Fibroblast of skin of scalp (primary cell): ENCODE data around the gene LCN6.

Experiments
- DNase-seq: peaks from one replicate; pipeline ENCODE4 v3.0.0-alpha.2; 2013

LCN6 gene

DNA sequence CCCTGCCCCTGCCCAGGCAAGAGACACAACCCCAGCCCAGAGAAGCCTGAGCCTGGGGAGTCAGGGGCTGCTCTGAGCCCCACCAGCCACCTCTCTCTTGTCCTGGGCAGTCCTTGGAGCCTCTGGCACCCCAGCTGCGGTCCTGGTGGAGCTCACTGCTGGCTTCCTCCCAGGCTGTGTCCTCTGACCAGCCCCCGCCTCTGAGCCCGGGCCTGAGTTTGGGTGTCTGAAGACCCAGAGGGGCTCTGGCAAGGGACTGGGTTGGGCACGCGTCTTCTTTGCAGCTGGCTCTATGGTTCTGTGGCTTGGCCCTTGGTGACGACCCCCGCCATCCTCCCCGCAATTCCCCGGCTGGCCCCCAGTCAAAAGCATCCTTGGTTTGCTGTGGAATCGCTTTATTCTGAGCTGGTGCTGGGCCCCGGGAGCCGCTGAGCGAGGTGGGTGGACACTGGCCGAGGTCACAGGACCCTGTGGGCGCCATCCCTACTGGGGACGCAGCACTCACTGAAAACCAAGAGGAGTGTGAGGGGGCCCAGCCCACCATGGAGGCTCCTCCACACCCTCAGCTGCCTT is 4.6 kb downstream of the LCN6 start:
- no peak for DNase-seq

DNA sequence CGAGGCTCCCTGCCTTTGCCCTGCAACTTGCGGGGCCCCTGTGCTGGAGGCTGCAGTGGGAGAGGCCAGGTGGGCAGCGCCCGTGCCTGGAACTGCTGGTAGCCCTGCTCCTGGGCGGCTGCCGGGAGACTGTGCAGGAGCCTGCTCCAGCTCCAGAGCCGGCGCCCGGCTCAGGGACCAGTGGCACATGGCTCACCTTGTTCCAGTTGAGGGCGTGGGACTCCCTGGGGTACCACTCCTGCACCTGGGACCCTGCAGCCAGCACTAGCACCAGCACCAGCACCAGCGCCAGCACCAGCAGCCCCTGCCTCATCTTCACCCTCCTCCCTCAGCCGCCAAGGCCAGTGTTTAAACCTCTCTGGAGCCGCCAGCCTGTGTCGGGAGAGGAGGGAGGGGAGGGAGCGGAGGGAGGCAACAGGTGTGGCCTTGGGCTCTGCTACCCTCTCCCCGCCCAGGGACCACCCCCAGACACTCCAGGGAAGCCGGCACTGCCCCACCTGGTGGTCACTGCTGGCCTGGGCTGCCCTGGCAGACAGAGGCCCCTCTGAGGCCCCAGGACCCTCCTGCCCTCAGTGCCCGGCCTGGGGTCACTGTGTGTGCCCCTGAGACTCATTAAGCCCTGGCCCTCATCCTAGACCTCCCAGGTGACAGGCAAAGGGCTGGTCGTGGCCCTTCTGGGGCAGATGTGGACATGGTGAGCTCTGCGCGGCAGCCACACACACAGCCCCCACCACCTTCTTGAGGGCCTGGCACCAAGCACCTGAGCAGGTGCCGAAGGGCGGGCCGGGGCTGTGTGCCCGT is 5.5 kb downstream of the LCN6 start, which contains the start of gene LCN10:
Gene LCN10 (minus strand): TSS at position 350 of the 801 bp plus-strand sequence. CDS start 37 bp downstream, at position 313.
- DNase-seq, result no peak

DNA sequence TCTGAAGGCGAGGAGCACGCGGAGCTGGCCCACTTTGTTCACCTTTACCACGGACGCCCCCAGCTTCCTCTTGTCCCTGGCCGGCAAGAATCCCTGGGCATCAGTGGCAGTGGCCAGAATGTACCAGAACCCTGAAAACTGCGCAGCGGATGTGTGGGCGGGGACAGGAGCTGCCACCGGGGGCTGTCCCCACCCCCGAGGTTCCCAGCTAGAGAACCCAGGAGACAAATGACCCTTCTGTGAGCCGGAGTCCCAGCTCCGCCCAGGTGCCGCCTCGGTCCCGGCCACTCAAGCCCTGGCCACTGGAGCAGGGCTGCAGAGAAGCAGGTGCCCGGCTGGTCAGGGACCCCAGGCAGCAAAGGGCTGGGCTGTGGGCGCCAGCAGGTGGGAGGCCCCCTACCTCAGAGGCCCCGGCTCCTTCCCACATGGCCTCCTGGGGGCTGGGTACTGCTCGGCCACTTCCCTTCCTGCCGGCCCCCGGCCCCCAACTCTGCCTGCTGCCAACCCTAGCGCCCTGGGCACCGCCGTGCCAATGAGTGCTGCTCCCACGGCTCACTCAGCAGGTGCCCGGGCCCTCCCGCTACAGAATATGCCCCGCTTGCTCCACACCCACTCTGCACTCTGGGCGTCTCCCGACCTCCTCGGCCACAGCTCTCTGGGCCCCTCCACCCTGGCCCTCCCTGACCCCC is 6.3 kb downstream of the LCN6 start:
- DNase-seq, result no peak

DNA sequence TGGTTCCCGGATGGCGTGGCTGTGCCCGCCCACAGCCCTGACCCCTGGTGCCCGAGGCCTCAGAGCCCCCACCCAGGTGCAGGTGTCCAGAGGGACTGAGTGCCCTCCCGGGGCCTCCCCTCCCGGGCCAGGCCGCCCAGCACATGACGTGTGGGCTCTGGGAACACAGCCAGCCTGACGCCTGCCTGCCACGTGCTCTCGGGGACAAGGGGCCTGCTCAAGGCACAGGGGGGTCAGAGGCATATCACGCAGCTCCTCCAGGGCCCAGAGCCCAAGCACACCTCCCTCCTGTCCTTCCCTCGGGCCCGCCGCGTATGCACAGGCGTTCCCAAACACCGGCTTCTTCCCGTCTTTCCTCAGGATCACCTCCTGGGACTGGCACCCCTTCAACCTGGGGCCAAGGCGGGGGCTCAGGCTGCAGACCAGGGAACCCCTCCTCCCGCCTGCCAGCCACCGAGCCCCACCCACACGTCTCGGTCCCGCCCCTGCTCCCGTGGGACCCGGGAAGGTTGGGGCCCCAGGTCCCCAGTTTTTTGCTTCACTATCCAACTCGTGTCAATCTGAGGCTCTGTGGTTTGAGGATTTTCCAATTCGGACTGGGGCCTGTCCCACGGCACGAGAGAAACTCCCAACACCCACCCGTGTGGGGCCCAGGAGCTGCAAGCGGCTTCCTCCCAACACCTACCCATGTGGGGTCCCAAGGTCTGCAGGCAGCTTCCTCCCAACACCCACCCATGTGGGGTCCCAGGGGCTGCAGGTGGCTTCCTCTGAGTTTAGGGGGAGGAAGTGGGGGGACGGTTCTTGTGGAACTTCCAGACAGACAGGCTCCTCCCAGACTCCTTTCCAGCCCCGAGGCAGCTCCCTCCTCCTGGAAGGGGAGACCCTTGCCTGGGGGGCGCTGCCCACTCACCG is 7.1 kb downstream of the LCN6 start:
- no peak for DNase-seq

DNA sequence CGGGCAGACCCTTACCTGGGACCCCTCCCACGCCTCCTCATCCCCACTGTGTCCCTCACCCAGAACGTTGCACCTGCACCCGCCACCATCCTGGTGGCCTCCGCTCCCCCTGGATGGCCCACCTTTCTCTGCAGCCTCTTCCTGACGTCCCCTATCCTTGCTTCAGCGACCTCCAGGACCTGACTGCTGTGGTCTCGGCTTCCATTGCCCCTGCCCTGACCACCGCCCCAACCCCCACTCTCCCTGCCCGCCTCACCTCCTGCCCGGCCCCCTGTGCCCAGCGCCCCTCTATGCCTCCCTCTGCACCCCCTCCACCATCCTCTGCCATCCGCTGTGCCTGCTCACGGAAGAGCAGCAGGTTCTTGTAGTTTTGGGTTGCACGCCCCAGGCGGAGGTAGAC is 7.8 kb downstream of the LCN6 start:
- no peak for DNase-seq

DNA sequence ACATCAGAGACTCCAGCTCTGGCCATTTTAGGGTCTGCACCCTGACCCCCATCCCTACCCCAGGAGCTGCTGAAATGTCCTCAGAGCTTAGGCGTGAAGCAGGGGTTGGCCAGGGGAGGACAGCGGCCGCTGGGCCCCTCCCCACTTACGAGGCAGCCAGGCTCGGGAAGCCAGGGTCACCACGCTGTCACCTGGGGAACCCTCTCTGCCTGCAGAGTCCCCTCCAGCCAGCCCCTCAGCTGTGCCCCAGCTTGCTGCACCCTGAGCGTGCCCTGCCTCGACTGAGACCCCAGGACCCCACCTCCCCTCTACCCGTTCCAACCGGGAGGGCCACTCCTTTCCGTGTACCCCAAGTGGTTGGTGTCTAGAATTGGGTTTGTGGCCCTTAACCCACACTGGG is 8.3 kb downstream of the LCN6 start:
- DNase-seq, result no peak

DNA sequence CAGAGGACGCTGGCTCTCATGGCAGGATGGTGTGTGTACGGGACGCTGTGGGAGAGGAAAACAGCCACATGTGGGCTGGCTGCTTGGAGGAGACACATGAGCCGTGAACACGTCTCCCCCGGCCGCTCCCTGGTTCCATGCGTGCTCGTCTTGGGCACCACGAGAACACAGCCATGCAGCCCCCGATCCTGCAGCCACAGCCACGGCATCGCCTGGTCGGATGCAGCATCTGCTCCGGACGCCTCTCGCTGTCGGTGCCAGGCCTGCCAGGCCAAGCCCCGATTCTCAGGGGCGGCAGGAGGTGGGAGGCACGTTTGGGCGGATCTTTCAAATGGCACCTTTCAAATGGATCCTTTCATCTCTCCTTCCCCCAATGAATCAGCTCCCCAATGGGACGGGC is 8.8 kb downstream of the LCN6 start:
- DNase-seq, result no peak

DNA sequence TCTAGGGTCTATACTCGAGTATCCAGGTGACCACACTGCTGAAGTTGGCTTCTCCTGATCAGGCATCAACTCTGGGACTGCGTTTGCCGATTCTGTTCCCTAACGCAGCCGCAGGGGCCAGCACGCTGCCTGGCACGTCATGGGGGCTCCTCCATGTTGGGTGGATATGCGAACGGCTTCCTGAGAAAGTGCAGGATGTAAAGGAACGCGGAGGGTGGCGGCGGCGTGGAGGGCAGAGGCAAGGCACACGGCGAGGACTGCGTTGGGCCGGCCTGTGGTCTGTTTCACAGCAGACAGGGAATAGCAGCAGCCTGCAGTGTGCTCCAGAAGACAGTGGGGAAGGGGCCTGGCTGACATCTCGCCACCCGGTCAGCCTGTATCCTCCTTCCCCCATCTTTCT is 9.4 kb downstream of the LCN6 start:
- DNase-seq, result no peak

DNA sequence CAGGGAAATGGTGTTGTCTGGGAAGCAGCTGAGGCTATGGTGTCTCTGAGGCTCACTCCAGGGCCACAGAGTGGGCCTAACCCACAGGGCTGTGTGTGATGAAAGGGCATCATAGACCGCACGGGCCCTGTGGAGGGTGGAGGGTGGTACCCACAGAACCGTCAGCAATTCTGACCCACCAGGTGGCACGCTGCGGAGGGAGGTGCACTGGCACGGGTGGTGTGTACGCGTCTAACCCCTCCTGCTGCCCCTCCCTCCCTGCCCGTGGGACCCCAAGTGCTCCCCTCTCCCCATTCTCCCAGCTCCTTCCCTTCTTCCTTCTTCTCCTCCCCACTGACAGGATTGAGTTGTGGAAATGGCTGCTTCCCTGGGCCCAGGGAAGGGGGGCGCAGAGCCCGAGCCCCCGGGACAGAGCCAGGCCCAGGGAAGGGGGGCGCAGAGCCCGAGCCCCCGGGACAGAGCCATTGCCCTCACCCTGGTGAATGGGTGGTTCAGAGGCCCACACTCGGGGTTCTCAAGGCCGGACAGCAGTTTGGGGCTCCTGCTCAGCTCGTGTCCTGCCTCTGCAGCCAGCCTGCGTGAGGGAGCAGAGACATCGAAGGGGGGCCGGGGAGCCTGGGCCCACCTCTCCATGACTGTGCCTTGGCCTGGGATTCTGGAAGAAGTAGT is 12.4 kb downstream of the LCN6 start:
- no peak for DNase-seq

DNA sequence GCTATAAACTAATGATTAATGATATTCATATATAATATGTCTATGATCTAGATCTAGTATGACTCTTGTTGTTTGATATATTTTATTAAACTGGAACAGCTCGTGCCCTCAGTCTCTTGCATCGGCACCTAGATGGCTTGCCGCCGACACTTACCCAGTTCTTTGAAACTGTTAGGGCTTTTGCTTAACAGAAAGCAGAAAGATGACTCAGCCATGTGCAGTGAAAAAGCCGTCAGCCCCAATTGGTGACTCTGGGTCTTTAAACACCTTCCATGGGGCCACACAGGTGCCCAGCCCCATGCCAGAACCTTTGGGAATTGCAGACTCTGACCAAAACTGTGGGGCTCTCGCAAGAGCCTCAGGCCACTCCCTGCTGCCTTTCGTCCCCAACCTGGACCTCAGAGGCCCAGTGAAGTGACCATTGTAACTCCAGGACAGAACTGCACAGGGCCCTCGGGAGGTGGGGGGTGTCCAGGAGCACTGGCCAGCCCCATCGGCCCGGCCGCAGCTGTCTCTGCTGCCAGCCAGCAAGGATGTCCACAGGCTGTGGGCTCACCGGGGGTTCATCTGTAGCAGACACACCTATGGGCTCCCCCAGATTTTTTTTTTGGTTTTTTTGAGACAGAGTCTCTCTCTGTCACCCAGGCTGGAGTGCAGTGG is 13.4 kb downstream of the LCN6 start:
- no peak for DNase-seq

DNA sequence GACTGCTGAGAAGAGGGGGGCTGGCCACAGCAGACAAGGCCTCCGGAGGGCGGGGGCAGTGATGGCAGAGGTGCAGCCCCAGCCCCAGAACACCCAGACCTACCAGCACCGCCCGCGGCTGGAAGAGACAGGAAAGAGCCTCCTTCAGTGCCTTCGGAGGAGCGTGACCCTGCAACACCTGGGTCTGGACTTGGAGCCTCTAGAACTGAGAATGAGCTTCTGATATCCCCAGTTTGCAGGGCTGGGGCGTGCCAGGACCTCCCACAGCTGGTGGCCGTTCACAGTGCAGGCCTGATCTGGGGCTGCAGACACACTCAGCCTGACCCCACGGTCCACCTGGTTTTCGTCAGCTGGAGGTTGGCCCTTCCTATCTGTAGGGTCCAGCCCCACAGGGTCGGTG is 14.7 kb downstream of the LCN6 start:
- no peak for DNase-seq

DNA sequence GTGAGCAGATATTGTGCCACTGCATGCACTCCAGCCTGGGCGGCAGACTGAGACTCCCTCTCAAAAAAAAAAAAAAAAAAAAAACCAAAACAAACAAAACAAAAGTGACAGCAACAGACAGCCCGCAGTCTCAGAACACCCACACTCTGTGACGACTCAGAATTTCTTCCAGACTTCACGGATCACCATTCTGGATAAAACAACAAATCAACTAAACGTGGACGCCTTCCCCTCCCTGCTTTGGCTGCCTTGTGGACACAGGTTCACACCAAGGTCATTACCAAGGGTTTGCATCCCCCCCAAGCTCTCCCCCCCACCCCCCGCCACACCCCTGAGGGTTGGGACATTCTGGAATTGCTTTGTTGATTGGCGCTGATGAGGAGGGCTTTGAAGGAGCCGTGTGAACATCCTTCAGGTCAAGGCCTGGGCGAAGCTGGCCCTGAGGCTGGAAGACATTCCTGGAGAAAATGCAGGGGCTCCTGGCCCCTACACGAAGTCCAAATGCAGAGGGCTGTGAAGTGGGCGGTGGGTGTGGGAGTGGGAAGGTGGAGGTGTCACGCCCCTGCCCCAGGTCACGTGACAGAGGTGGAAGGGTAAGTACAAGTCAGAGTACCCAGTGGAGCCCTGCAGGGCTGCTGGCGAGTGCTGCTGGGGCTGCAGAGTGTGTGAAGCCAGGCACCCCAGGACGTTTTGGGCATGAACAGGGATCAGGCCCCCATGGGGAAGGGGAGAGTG is 15.7 kb downstream of the LCN6 start:
- DNase-seq, result no peak

DNA sequence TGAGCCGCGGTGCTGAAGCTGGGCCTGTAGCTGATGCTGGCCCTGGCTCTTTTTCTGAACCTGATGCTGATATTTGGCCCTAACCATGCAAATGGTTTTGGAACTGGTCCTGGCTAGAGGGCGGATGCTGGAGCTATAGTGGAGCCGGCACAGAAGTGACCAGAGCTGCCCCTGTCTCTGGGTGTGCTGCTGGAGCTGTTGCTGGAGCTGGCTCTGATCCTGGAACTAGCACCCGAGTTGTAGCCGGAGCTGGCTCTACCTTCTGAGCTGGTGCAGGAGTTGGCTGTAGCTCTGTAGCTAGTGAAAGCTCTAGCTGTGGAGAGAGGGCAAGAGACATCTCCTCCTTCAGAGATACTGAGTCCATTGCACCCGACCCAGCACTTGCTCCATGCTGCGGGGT is 18.4 kb downstream of the LCN6 start:
- no peak for DNase-seq

DNA sequence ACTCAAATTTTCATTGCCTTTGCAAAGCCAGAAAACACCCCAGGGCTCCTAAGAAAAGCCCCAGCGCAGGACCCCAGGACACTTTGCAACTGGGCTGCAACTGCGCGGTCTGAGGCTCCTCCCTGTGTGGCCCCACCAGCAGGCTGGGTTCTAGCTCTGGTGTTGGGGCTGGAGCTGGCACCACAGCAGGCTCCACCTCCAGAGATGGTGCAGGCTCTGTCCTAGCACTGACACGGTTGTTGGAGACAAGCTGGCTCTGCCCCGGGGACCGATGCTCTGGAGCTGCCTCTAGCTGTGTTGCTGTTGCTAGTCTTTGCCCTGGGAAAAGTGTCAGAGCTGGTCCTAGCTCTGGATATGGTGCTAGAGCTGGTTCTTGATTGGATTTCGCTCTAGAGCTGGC is 19.2 kb downstream of the LCN6 start:
- no peak for DNase-seq

DNA sequence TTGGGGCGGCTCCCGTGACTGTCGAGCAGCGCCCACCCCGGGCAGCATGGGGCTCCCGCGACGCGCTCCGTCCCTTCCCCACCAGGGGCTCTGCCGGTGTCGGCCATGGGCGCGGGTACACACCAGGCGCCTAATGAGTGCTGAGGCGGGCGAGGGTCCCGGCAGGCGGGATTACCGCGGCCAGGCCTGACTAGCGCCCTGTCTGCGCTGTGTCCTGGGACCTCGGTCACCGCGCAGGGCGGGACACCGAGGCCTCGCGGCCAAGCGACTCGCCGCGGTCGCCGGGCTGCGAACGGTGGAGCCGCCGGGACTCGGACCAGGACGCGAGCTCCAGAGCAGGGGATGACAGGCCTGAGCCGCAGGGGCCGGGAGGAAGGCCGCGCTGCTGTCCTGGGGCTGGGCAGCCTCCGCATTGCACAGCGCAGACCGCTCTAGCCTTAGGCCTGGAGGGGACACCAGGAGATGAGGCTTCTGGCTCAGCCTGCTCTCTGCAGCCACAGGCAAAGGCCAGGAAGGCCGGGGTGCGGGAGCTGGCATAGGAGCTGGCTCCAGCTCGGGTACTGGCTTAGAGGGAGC is 19.7 kb downstream of the LCN6 start:
- DNase-seq, result peak; percentile 35

DNA sequence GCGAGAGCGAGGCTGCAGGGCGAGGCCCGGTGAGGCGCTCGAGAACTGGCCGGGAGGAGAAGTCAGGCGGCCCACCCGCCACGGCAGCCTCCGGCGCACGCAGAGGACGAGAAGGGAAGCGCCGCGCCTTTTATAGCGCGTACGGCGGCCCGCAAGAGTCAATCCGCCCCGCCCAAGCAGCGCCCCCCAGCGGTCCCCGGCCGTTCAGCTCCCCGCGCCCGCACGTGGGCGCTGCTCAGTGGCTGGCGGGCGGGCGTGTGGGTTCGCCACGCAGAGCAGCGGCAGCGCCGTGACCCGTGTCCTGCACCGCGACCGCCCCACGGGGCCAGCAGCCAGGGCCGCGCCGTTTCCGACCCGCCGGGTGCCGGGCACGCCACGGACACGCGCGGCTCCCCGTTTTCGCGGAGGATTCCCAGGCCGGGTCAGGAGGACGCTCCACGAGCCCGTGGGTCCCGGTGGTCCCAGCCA is 20.2 kb downstream of the LCN6 start:
- peak; percentile 92 for DNase-seq

DNA sequence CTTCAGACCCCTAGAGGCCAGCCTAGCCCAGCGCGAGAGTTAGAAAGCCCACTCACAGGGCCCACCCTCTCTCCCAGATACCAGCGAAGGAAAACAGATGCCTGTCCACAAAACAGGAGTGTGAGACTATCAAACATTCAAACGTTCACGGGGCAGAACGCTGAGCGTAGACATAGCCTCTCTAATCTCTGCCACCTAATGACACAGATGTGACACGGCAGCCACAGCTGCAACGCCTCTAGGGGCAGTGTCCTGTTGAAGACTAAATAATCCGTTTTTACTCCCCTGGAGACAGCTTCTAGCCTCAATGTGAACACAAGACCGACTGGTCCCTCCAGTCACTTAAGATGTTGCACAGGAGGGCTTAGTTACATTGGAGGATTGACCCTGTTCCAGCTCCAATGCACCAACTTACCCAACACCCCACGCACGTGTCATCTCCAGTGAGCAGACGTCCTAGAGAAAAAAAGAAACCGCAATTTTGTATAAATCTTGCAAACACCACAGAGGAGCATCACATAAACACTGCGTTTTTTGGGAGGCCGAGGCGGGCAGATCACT is 21.6 kb downstream of the LCN6 start:
- DNase-seq, result peak; percentile 39

DNA sequence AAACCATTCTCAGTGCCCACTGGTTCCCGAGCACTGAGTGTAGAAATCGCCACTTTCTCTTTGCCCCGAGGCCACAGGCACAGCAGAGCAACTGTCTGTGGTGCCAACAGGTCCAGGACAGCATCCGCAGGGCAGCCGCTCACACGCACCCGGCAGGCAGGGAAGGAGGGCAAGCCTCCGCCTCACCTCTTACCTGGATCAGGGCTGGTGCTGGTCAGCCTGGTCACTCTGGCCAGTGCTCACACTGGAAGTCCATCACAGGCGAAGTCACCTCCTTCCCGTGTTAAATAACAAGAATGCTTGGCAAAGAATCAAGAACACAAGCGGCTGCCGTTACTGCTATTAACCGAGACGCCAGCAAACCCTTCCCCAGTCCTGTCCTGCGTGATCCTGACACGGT is 22.2 kb downstream of the LCN6 start:
- DNase-seq, result no peak

DNA sequence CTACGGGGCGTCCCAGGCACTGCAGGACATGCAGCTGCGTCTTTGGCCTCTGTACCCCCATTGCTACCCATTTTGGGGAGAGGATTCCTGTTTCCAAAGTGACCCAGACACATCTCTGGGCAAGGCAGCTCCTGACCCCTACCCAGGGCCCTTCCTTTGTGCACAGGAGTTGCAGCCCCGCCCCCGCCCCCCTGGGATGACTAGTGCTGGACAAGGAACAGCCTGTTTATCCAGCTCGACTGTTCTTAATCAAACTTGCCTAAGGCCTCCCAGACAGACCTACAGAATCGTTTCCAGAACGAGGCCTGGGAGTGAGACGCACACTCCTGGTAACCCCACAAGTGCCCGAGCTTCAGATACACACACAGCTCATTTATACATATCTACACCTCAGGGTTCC is 22.7 kb downstream of the LCN6 start:
- DNase-seq, result peak; percentile 22

DNA sequence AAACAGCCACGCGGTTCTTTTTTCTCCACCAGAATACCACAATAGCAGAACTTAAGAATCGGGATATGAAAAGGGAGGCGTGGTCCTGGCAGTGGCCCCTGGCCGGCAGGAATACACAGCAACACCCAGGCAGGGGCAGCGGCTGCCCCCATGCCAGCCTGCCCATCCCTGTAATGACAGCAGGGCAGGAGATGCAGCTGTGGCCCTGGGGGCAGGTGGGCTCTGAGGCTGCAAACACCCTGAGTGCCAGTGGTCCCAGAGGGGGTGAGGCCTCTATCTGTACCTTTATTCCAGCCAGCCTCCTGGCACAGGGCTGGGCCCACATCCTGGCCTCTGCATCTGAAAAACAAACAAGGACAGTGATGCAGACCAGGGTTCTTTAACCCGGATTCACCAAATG is 23.6 kb downstream of the LCN6 start:
- no peak for DNase-seq
